H54 (cell line): ENCODE data around the gene PTPRO.

Experiments used
- DNase-seq: peaks from one replicate; pipeline ENCODE4 v3.0.0; 2011; ENCODE audit warnings: low spot score, mixed read lengths; ENCODE audit not compliant: insufficient read length
- FAIRE-seq: peaks from 3 replicates; lab custom pipeline; 2011; peaks lifted over from hg19 to GRCh38; lab: Jason Lieb, UNC
- POLR2A ChIP-seq: IDR thresholded peaks from 2 replicates; pipeline ENCODE4 v1.6.1; 2011; ENCODE audit warnings: low read depth, mild to moderate bottlenecking, low read length

The PTPRO gene

GRCh38 chr12:15322164-15323061, at the start of gene PTPRO:
Gene PTPRO (plus strand): TSS chr12:15322508.
- no peak for TF ChIP-seq POLR2A
- DNase-seq (no peak), FAIRE-seq (no peak)

DNA sequence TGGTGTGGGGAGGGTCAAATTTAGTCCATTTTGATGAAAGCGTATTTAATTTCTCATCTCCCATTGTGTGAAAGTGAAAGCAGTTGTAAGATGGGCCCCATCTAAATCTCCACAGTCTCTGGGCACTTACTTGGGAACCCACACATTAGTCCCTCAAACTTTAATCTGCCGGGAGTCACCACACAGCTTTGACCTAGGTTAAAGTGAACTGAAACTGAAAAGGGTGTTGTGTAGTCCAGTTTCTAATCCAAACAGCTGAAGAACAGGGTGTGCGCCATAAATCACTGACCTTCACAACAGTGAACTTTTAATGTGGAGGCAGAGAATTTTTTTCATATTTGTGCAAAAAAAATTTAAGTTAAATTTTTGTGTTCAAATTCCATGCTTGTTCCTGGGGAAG, 48.4 kb upstream of the PTPRO start:
- no peak for FAIRE-seq
- TF ChIP-seq POLR2A: no peak
- DNase-seq: no peak

DNA sequence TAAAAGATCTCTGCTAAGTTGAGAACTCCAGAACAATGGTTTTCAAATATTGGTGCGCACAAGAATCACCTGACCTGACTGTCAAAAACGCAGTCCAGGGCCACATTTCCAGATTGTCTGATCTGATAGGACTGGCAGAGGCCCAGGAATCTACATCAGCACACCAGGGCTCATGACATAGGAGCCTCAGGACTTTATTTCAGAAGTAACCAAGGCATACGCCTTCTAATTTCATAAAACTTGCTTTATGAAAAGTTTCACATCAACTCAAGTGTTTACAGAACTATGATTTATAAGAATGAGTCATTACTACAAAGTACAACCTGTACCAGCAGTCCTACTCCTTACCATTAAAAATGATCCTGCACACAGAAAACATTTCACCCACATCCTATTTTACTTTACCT, 47.7 kb upstream of the PTPRO start:
- FAIRE-seq: no peak
- no peak for DNase-seq
- no peak for TF ChIP-seq POLR2A

- no peak for TF ChIP-seq POLR2A
- DNase-seq: peak; percentile 18
- FAIRE-seq: peak; percentile 88
These were observed 46.1 kb upstream of the PTPRO start for GRCh38 chr12:15276088-15276698.

- FAIRE-seq (no peak), DNase-seq (no peak)
These were observed 43.3 kb upstream of the PTPRO start for GRCh38 chr12:15278816-15279658.

DNA sequence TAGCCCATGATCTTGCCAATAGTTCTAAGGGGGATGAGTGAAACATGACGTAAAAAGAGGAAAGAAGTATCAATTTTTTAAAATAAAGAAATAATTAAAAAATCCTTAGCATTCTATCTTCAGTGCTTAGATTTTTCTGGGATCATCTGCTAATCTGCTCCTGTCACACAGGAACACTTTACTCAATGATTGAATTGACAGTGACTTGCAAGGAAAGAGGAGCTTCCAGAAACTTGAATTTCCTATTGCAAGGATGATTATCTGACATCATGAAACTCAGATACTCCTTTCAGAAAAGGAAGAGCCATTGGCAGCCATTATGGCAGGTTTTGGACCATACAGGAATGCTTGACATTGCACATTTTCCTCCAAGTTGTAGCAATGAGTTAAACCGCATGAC, 41.4 kb upstream of the PTPRO start:
- FAIRE-seq (no peak), DNase-seq (no peak)
- no peak for TF ChIP-seq POLR2A

More at GRCh38 chr12:15278816-15279658, 43.3 kb upstream of the PTPRO start:
- no peak for TF ChIP-seq POLR2A

DNA sequence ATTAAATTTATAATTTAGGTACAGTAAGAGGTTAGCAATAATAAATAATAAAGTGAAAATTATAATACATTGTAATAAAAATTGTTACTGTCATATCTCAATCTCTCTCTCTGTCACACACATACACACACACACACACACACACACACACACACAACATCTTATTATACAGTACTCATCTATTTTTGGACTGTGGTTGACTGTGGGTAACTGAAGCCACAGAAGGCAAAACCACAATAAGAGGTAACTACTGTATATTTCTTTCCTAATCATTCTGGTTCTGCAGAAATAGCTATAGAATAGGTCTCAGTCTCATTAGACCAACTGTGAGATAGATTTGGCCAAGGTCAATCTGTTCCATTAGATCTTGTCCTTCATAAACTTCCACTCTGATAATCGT, 33.1 kb upstream of the PTPRO start:
- DNase-seq: no peak
- no peak for TF ChIP-seq POLR2A
- FAIRE-seq: no peak

- TF ChIP-seq POLR2A: no peak
- no peak for DNase-seq
- no peak for FAIRE-seq
These were observed 28.6 kb upstream of the PTPRO start for GRCh38 chr12:15293731-15294130.

- no peak for TF ChIP-seq POLR2A
These were observed 22.4 kb upstream of the PTPRO start for GRCh38 chr12:15299947-15300346.

DNA sequence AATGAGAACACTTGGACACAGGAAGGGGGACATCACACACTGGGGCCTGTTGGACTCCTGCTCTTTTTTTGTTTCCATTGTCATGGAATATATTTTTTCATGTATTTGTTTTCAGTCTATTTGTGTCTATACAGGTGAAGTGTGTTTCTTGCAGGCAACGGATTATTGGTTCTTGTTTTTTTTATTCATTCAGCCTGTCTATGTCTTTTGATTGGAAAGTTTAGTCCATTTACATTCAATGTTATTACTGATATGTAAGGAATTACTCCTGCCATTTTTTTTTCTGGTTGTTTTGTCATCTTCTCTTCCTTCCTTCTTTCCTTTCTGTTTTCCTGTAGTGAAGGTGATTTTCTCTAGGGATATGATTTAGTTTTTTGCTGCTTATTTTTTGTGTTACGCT, 18.0 kb upstream of the PTPRO start:
- no peak for TF ChIP-seq POLR2A
- no peak for DNase-seq
- no peak for FAIRE-seq

More at GRCh38 chr12:15299947-15300346, 22.4 kb upstream of the PTPRO start:
- no peak for FAIRE-seq
- no peak for DNase-seq

- no peak for TF ChIP-seq POLR2A
- FAIRE-seq (no peak), DNase-seq (no peak)
These were observed 15.7 kb upstream of the PTPRO start for GRCh38 chr12:15306605-15307004.

DNA sequence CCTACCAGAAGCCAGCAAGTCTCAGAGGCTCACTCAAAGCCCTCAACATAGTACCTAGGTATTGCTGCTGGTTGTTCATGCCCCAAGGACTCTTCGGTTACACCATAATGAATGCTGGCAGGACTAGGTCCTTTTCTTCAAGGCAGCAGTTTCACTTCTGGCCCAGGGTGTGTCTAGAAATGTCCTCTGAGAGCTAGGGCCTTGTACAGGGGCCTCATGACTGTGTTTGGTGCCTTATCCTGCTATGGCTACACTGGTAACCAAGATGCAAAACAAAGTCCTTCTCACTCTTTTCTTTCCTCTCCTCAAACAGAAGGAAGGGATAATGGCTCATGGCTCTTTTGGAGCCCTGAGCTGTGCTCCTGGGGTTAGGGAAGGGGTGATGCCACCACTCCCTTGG, 15.2 kb upstream of the PTPRO start:
- no peak for DNase-seq
- no peak for FAIRE-seq
- TF ChIP-seq POLR2A: no peak

DNA sequence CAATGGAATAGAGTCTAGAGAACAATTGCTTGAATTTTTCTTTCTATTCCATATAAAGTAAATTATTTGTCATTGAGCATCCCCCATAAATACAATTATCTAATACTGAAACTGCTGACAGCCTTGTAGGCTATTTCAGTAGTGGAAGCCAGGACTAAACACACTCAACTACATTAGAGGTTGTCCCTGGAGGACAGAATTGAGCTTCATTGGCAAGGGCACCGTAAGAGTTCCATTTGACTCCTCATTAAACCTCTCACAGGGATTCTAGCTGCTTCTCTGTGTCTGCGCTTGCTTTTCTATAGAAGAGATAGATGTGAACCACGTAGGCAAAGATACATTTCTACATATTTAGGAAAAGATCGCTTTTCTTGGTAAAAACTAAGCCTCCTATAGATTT, 3.5 kb upstream of the PTPRO start:
- no peak for DNase-seq
- no peak for FAIRE-seq
- no peak for TF ChIP-seq POLR2A

DNA sequence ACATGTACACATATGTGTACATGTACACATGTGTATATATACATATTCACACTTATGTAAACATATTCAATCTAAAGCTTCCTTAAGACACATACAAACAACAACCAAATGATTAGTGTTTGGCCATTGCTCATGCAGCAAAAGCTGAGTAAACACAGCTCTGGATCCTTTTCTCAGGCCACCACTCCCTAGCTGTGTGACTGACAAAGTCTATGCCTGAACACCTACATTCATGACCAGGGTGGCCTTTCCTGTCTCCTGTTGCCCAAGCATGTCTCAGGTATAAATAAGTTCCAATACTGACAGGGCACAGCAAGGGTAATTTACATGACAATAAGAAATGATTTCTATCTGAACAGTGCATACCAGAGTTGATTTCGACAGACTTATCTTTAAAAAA, 1.4 kb upstream of the PTPRO start:
- TF ChIP-seq POLR2A: no peak
- DNase-seq (no peak), FAIRE-seq (no peak)

DNA sequence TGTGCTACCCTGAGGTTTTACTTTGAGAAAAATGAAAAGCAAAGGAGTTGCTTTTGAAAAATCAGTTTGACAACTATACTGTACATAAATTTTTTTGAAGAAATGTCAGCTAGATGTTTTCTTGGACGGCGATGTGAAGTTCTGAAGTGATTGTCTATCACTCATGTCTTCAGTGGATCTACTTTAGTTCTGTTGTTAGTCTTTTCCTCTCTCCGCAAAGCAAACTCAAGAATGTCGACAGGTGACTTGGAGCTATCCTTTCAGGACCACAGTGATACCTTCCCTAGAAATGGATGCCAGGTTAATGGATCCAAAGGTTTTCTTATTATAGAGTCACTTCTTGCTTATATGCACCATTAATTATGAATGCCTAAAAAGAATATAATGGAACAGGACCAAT, 1.2 kb downstream of the PTPRO start:
- TF ChIP-seq POLR2A: no peak
- DNase-seq (no peak), FAIRE-seq (no peak)
